Measurements from ENCODE around the gene EFCAB8. TPM values are rescaled to one million over a fixed set of nuclear protein-coding genes. Genes with fewer than 3 reads are reported as not detected.

EFCAB8 gene
- total and polyA plus RNA-seq, 8 donors = 0.18 to 0.45 TPM; not detected in 6

- 81 to 90% (median 84%) methylated on average over 12 to 15 of the region's 15 CpGs for WGBS, 5 donors
- no peak overlapping the region for H3K27ac ChIP-seq
- TF ChIP-seq POLR2AphosphoS5 (IDR thresholded peaks at IDR 0.05) = no peak
- no peak for TF ChIP-seq CTCF (IDR thresholded peaks at IDR 0.05)
- no peak for TF ChIP-seq POLR2A (IDR thresholded peaks at IDR 0.05)
- no peak for TF ChIP-seq EP300 (IDR thresholded peaks at IDR 0.05)
- peaks cover under 1 to 18% (median 5%) of the 10 kb centered on the region in 4 donors for H3K4me1 ChIP-seq
- DNase-seq = no peak
- no peaks in the 10 kb centered on the region for H3K9me3 ChIP-seq
- no peaks in the 10 kb centered on the region for H3K27me3 ChIP-seq
- intact Hi-C loops (cut with DNase I; ENCODE audit: low total_unique reads) = no loop called here
- no peaks in the 10 kb centered on the region for H3K36me3 ChIP-seq
- H3K4me3 ChIP-seq = no peak overlapping the region
Observed at GRCh38 chr20:32975698-32976674, 117.3 kb downstream of the EFCAB8 start.

GRCh38 chr20:32976746-32977145 is 118.0 kb downstream of the EFCAB8 start:
- TF ChIP-seq EP300 (IDR thresholded peaks at IDR 0.05) (no peak), POLR2AphosphoS5 (IDR thresholded peaks at IDR 0.05) (no peak), POLR2A (IDR thresholded peaks at IDR 0.05) (no peak), CTCF (IDR thresholded peaks at IDR 0.05) (no peak)
- intact Hi-C loops (cut with DNase I; ENCODE audit: low total_unique reads) = no loop called here
- Histone ChIP-seq H3K27ac (no peak overlapping the region), H3K9me3 (no peaks in the 10 kb centered on the region), H3K36me3 (no peaks in the 10 kb centered on the region), H3K4me3 (no peak overlapping the region), H3K4me1 (peaks cover 0 to 11% (median 4%) of the 10 kb centered on the region in 4 donors), H3K27me3 (no peaks in the 10 kb centered on the region)
- 37 to 58% (median 52%) methylated on average over 6 of the region's 6 CpGs for WGBS, 5 donors
- no peak for DNase-seq

GRCh38 chr20:32977281-32978008 is 118.7 kb downstream of the EFCAB8 start:
- Histone ChIP-seq H3K9me3 (no peaks in the 10 kb centered on the region), H3K4me3 (no peak overlapping the region), H3K36me3 (no peaks in the 10 kb centered on the region), H3K27ac (no peak overlapping the region), H3K4me1 (peaks cover 0 to 7% (median 3%) of the 10 kb centered on the region in 4 donors), H3K27me3 (no peaks in the 10 kb centered on the region)
- WGBS, 5 donors = 86 to 92% (median 88%) methylated on average over 6 to 13 of the region's 13 CpGs
- intact Hi-C loops (cut with DNase I; ENCODE audit: low total_unique reads) = no loop called here
- DNase-seq = no peak
- TF ChIP-seq POLR2A (IDR thresholded peaks at IDR 0.05) (no peak), CTCF (IDR thresholded peaks at IDR 0.05) (no peak), EP300 (IDR thresholded peaks at IDR 0.05) (no peak), POLR2AphosphoS5 (IDR thresholded peaks at IDR 0.05) (no peak)

- peaks cover 0 to 10% (median 3%) of the 10 kb centered on the region in 4 donors for H3K4me1 ChIP-seq
- H3K4me3 ChIP-seq = no peak overlapping the region
- TF ChIP-seq POLR2AphosphoS5 (IDR thresholded peaks at IDR 0.05) = no peak
- no peak for TF ChIP-seq CTCF (IDR thresholded peaks at IDR 0.05)
- TF ChIP-seq POLR2A (IDR thresholded peaks at IDR 0.05) = no peak
- no peak for TF ChIP-seq EP300 (IDR thresholded peaks at IDR 0.05)
- DNase-seq = no peak
- no peaks in the 10 kb centered on the region for H3K27me3 ChIP-seq
- H3K36me3 ChIP-seq = no peaks in the 10 kb centered on the region
- intact Hi-C loops (cut with DNase I; ENCODE audit: low total_unique reads) = no loop called here
- no peak overlapping the region for H3K27ac ChIP-seq
- WGBS, 5 donors = 85 to 91% (median 88%) methylated on average over 7 of the region's 7 CpGs
- no peaks in the 10 kb centered on the region for H3K9me3 ChIP-seq
Observed at GRCh38 chr20:32978009-32978335, 119.2 kb downstream of the EFCAB8 start.

All from stomach (tissue), 9 donors.